ENCODE measurements around the gene RPTOR. TPM values are rescaled to one million over a fixed set of nuclear protein-coding genes. Genes with fewer than 3 reads are reported as not detected.

The RPTOR gene
- total RNA-seq, 2 experiments from 2014 or later: 53.1 to 54.0 TPM

GRCh38 chr17:80891397-80892018 lies 346.9 kb downstream of the RPTOR start:
- Mint-ChIP-seq H3K4me1 (ENCODE audit: low read depth) (peaks cover 78% of the 10 kb centered on the region), H3K36me3 (ENCODE audit: low read depth) (peaks cover 76% of the 10 kb centered on the region), H3K4me3 (peak overlapping the region; percentile 74), H3K27me3 (ENCODE audit: low read depth) (no peaks in the 10 kb centered on the region), H3K9me3 (ENCODE audit: insufficient read depth) (no peaks in the 10 kb centered on the region), H3K27ac (peak overlapping the region; percentile 93)
- peak; percentile 81 for ATAC-seq
- DNase-seq: peak; percentile 89
- ChIA-PET POLR2A (interaction anchor here (0.6 to 2.0 kb wide), 13 partner anchors 8 to 470 kb away, joined by 3 to 15 read pairs (median 4); no protein-coding TSS in a partner anchor), CTCF (interaction anchor here (0.7 to 1.9 kb wide), 7 partner anchors 11 to 161 kb away, joined by 3 to 6 read pairs (median 4); no protein-coding TSS in a partner anchor)

- Mint-ChIP-seq H3K4me3 (peak overlapping the region; percentile 74), H3K4me1 (ENCODE audit: low read depth) (peaks cover 78% of the 10 kb centered on the region), H3K27ac (peak overlapping the region; percentile 93), H3K36me3 (ENCODE audit: low read depth) (peaks cover 74% of the 10 kb centered on the region), H3K27me3 (ENCODE audit: low read depth) (no peaks in the 10 kb centered on the region), H3K9me3 (ENCODE audit: insufficient read depth) (no peaks in the 10 kb centered on the region)
- ATAC-seq (peak; percentile 88), DNase-seq (peak; percentile 95)
- CTCF ChIA-PET: interaction anchor here (0.6 to 1.9 kb wide), 11 partner anchors 8 to 317 kb away, joined by 3 to 6 read pairs (median 4); no protein-coding TSS in a partner anchor
- POLR2A ChIA-PET: interaction anchor here (0.5 to 2.0 kb wide), 13 partner anchors 9 to 213 kb away, joined by 3 to 15 read pairs (median 4); no protein-coding TSS in a partner anchor
Observed at GRCh38 chr17:80892019-80892855, 347.6 kb downstream of the RPTOR start.

DNA sequence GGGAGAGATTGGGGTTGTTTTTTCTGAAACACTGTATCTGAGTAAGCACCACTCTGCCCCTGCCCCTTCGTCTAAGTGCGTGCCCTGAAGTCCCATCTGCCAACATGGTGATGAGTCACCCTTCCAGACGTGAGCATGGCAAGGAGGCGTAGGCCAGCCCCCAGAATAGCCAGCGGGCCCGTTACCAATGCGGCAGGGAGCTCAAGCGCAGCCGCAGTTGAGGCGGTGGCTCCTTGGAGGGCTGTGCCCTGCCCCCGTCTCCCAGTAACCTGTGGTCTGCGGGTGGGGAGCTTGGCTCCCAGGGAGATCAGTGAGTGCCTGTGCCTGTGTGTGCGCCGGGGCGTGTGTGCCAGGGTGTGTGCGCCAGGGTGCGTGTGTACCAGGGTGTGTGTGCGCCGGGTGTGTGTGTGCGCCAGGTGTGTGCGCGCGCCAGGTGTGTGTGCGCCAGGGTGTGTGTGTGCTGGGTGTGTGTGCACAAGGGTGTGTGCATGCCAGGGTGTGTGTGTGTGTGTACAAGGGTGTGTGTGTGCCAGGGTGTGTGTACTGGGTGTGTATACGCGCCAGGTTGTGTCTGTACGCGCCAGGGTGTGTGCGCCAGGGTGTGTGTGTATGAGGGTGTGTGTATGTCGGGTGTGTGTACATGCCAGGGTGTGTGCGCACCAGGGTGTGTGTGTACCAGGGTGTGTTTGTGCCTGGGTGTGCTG lies 348.4 kb downstream of the RPTOR start:
- Mint-ChIP-seq H3K36me3 (ENCODE audit: low read depth) (peaks cover 80% of the 10 kb centered on the region), H3K27ac (peak overlapping the region; percentile 93), H3K4me3 (peak overlapping the region; percentile 74), H3K9me3 (ENCODE audit: insufficient read depth) (no peaks in the 10 kb centered on the region), H3K4me1 (ENCODE audit: low read depth) (peaks cover 86% of the 10 kb centered on the region), H3K27me3 (ENCODE audit: low read depth) (no peaks in the 10 kb centered on the region)
- no peak for DNase-seq
- no peak for ATAC-seq
- POLR2A ChIA-PET: interaction anchor here (0.5 to 2.0 kb wide), 6 partner anchors 8 to 125 kb away, joined by 3 to 15 read pairs (median 6); no protein-coding TSS in a partner anchor
- CTCF ChIA-PET: interaction anchor here (0.6 to 1.7 kb wide), 6 partner anchors 9 to 317 kb away, joined by 3 to 4 read pairs (median 4); no protein-coding TSS in a partner anchor

- ATAC-seq (no peak), DNase-seq (no peak)
- Mint-ChIP-seq H3K4me1 (ENCODE audit: low read depth) (peaks cover 88% of the 10 kb centered on the region), H3K27ac (peak overlapping the region; percentile 93), H3K4me3 (peak overlapping the region; percentile 74), H3K27me3 (ENCODE audit: low read depth) (no peaks in the 10 kb centered on the region), H3K36me3 (ENCODE audit: low read depth) (peaks cover 80% of the 10 kb centered on the region), H3K9me3 (ENCODE audit: insufficient read depth) (no peaks in the 10 kb centered on the region)
- POLR2A ChIA-PET: no interaction called here
- CTCF ChIA-PET: interaction anchor here (1.1 to 1.6 kb wide), 4 partner anchors 16 to 318 kb away, joined by 3 to 4 read pairs (median 4); no protein-coding TSS in a partner anchor
Observed at GRCh38 chr17:80893604-80894438, 349.2 kb downstream of the RPTOR start.

DNA sequence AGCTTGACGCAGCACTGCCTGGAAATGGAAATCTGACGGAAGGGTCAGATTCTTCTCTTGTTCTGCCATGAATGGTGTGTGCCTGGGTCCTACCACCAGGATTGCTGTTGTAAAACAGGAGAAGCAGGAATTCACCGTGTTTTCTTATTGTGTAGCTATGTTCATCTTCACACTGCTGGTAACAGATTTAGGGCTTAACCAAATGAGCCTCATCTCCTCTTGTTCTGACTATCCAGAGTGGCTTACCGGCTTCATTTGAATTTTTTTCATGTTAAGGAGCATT lies 349.7 kb downstream of the RPTOR start:
- Mint-ChIP-seq H3K9me3 (ENCODE audit: insufficient read depth) (no peaks in the 10 kb centered on the region), H3K4me1 (ENCODE audit: low read depth) (peaks cover 86% of the 10 kb centered on the region), H3K4me3 (peak overlapping the region; percentile 48), H3K27ac (peak overlapping the region; percentile 93), H3K27me3 (ENCODE audit: low read depth) (no peaks in the 10 kb centered on the region), H3K36me3 (ENCODE audit: low read depth) (peaks cover 76% of the 10 kb centered on the region)
- ATAC-seq (no peak), DNase-seq (no peak)
- POLR2A ChIA-PET: no interaction called here
- CTCF ChIA-PET: interaction anchor here (0.8 to 1.6 kb wide), 3 partner anchors 17 to 104 kb away, joined by 3 to 4 read pairs (median 3); no protein-coding TSS in a partner anchor

GRCh38 chr17:80894726-80895125 lies 350.1 kb downstream of the RPTOR start:
- H3K4me1 Mint-ChIP-seq (ENCODE audit: low read depth): peaks cover 87% of the 10 kb centered on the region
- no peaks in the 10 kb centered on the region for H3K9me3 Mint-ChIP-seq (ENCODE audit: insufficient read depth)
- no peak for ATAC-seq
- peak overlapping the region; percentile 48 for H3K4me3 Mint-ChIP-seq
- peak overlapping the region; percentile 93 for H3K27ac Mint-ChIP-seq
- no peak for DNase-seq
- ChIA-PET POLR2A (no interaction called here), CTCF (interaction anchor here (0.8 to 1.6 kb wide), 3 partner anchors 27 to 104 kb away, joined by 3 to 6 read pairs (median 4); no protein-coding TSS in a partner anchor)
- H3K27me3 Mint-ChIP-seq (ENCODE audit: low read depth): no peaks in the 10 kb centered on the region
- peaks cover 74% of the 10 kb centered on the region for H3K36me3 Mint-ChIP-seq (ENCODE audit: low read depth)

DNA sequence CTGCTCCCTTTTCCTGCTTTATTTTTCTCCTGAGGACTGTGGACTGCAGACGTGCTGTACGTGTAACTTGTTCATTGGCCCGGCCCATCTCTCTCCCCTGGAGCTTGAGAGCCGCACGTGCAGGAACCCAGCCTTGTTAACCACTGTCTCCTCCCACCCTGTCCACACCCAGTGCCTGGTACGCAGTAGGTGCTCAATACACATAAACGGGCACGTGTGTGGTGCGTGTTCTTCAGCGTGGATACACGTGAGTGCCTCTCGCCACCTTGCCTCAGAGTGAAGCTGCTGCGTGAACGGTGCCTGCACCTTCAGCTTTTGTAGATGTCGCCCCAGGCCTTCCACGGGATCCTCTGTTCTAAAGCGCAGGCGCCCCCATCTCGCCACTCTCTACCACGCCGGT lies 350.7 kb downstream of the RPTOR start:
- peaks cover 73% of the 10 kb centered on the region for H3K36me3 Mint-ChIP-seq (ENCODE audit: low read depth)

DNA sequence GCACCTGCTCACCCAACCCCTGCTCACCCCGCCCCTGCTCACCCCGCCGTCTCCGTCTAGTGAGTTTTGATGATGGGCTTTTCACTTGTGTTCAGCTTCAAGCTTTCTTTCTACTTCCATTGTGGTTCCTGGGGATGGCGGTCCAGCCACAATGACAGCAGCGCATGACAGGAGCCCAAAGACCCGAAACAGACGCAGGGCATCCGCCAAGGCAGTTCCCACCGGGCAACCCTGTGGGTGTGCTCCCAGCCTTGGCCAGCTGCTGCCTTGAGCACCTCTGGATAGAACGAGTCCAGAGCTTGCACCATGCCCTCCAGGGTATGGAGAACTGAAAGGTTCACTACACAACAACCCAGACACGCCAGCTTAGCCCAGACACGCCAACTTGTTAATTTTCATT lies 354.1 kb downstream of the RPTOR start:
- Mint-ChIP-seq H3K4me3 (no peak overlapping the region), H3K27ac (no peak overlapping the region), H3K4me1 (ENCODE audit: low read depth) (peaks cover 73% of the 10 kb centered on the region), H3K27me3 (ENCODE audit: low read depth) (no peaks in the 10 kb centered on the region), H3K9me3 (ENCODE audit: insufficient read depth) (no peaks in the 10 kb centered on the region), H3K36me3 (ENCODE audit: low read depth) (peaks cover 62% of the 10 kb centered on the region)
- ATAC-seq (no peak), DNase-seq (no peak)
- CTCF ChIA-PET: interaction anchor here (0.6 to 2.6 kb wide), 49 partner anchors 9 to 472 kb away, joined by 3 to 26 read pairs (median 5); partner anchors contain the start of gene NPTX1
- POLR2A ChIA-PET: no interaction called here

More for the DNA sequence above, 350.7 kb downstream of the RPTOR start:
- H3K27ac Mint-ChIP-seq: peak overlapping the region; percentile 93
- DNase-seq (no peak), ATAC-seq (no peak)
- ChIA-PET POLR2A (no interaction called here), CTCF (interaction anchor here (0.8 to 1.6 kb wide), 3 partner anchors 27 to 105 kb away, joined by 3 to 6 read pairs (median 4); no protein-coding TSS in a partner anchor)
- no peaks in the 10 kb centered on the region for H3K27me3 Mint-ChIP-seq (ENCODE audit: low read depth)
- peaks cover 88% of the 10 kb centered on the region for H3K4me1 Mint-ChIP-seq (ENCODE audit: low read depth)
- H3K4me3 Mint-ChIP-seq: peak overlapping the region; percentile 15
- no peaks in the 10 kb centered on the region for H3K9me3 Mint-ChIP-seq (ENCODE audit: insufficient read depth)

- peak; percentile 88 for DNase-seq
- no peak overlapping the region for H3K4me3 Mint-ChIP-seq
- no peaks in the 10 kb centered on the region for H3K9me3 Mint-ChIP-seq (ENCODE audit: insufficient read depth)
- H3K27me3 Mint-ChIP-seq (ENCODE audit: low read depth): no peaks in the 10 kb centered on the region
- CTCF ChIA-PET: interaction anchor here (0.6 to 2.6 kb wide), 51 partner anchors 10 to 473 kb away, joined by 3 to 26 read pairs (median 4); no protein-coding TSS in a partner anchor
- POLR2A ChIA-PET: interaction anchor here (0.7 to 0.9 kb wide), 2 partner anchors 52 to 67 kb away, joined by 3 to 4 read pairs; no protein-coding TSS in a partner anchor
- peak overlapping the region; percentile 77 for H3K27ac Mint-ChIP-seq
- H3K36me3 Mint-ChIP-seq (ENCODE audit: low read depth): peaks cover 57% of the 10 kb centered on the region
- H3K4me1 Mint-ChIP-seq (ENCODE audit: low read depth): peaks cover 64% of the 10 kb centered on the region
- ATAC-seq: peak; percentile 79
Observed at GRCh38 chr17:80899402-80900268, 355.0 kb downstream of the RPTOR start.

- Mint-ChIP-seq H3K9me3 (ENCODE audit: insufficient read depth) (no peaks in the 10 kb centered on the region), H3K27me3 (ENCODE audit: low read depth) (no peaks in the 10 kb centered on the region), H3K4me1 (ENCODE audit: low read depth) (peaks cover 49% of the 10 kb centered on the region), H3K4me3 (no peak overlapping the region), H3K36me3 (ENCODE audit: low read depth) (peaks cover 42% of the 10 kb centered on the region), H3K27ac (peak overlapping the region; percentile 77)
- CTCF ChIA-PET: interaction anchor here (2.6 kb wide), 1 partner anchor 15 kb away, joined by 6 read pairs; no protein-coding TSS in a partner anchor
- POLR2A ChIA-PET: interaction anchor here (0.8 to 1.3 kb wide), 2 partner anchors 9 to 14 kb away, joined by 3 to 5 read pairs; no protein-coding TSS in a partner anchor
- DNase-seq: no peak
- ATAC-seq: no peak
Observed at GRCh38 chr17:80901319-80901718, 356.7 kb downstream of the RPTOR start.

All from activated CD8-positive, alpha-beta T cell treated with anti-CD3 and anti-CD28 coated beads, Interleukin-2, amount 10 ng/mL, durations not matched to agents 7 days and 5 days (primary cell).